ENCODE results near the gene ANKRD10.
"Not testable (repeated sequence)": the region's sequence is repeated elsewhere in the genome, so short reads cannot be mapped to it uniquely, and the experiment has no call there.

ANKRD10 gene

DNA sequence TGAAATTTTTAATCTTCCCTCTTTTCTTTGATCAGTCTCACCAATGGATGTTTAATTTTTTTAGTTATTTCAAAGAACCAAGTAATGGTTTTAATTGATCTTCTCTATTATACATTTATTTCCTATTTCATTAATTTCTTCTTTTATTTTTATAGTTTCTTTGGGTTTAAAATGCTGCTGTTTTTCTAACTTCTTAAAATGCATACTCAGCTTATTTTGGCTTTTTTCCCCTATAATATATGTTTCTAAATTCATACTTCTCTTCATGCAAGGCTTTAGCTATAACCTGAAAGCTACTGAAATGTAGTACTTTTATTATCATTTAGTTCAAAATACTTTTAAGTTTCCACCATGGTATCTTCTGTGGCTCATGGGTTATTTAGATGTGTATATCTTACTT is 53.9 kb downstream of the ANKRD10 start:
- no peak for DNase-seq

DNA sequence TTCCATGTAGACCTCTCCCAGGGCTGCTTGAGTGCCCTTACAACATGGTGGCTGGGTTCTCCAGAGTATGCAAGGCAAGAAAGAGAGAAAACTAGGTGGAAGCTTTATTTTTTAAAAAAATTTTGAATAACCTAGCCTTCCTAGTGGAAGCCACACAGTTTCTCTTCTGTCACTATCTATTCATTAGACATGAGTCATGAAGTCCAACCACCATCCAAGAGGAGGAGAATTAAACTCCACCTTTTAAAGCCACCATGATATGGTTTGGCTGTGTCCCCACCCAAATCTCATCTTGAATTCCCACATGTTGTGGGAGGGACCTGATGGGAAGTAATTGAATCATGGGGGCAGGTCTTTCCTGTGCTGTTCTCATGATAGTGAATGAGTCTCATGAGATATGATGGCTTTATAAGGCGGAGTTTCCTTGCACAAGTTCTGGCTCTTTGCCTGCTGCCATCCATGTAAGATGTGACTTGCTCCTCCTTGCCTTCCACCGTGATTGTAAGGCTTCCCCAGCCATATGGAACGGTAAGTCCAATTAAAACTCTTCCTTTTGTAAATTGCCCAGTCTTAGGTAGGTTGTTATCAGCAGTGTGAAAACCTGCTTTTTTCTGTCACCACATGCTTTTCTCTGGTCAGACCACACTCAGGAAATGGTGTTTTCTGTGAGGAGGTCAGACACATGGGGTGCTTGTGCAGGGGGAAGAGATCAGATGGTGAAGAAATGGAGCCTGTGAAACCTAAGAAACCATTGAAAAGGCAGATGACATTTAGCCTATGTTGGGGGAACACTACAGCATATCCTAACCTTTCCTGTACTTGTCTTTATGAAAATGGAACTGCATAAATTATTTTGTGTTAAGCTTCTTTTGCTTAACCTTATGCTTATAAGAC is 57.7 kb downstream of the ANKRD10 start:
- no peak for DNase-seq

DNA sequence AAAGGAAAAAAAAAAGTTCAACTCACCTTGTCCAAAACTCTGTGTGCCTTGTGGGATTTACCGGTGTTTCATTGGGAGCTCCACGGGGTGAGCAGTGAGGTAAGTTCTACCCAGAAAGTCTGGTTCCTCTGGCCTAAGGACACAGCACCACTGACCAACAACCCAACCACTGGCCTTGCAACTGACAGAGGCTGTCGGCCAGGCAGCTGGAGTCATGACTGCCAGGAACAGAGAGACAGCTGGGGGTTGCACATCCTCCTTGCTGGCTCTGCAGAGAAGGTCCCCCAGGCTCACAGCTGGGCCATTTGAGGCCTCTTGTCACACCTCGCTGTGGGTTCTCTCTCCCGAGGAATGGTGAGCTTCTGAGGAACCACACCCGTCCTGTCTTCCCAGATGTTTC is 59.5 kb downstream of the ANKRD10 start:
- no peak for DNase-seq

DNA sequence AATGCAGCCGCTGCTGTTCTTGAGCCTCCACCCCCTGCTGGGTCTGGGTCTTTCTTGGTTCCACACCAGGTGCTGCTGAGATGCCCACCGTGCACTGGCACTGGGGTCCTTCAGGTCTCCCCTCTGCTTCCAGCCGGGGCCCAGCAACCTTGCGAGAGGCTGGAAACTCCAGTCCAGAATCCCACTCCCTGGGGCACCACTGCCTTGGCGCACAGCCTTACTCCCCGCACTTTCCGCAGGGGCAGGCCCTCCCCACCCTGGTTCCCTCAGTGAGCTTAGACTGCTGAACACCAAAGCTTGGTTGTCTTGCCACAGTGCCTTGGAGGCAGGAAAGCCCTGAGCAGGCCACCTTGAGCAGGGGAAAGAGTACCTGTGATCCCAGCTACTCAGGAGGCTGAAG is 60.0 kb downstream of the ANKRD10 start:
- DNase-seq, result no peak

DNA sequence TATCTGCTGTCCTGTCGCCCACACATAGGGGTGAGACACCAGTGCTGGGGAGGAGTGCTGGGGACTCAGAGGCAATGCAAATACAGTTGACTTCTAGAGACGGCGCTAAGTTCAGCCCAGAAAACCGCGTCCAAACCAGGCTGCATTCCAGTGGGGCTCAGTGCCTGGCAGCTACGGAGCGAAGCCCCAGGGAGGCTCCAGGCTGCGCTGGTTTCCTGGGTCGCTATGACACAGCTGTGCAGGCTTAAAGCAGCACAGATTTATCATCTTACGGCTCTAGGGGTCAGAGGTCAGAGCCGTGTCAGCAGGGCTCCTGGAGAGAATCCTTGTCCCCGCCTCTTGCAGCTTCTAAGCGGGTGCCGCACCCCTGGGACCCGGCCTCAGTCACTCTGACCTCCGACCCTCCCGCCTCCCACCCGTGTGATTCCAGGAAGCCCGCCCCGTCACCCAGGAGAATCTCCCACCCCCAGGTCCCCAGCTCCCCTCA is 61.6 kb downstream of the ANKRD10 start:
- DNase-seq, result no peak

DNA sequence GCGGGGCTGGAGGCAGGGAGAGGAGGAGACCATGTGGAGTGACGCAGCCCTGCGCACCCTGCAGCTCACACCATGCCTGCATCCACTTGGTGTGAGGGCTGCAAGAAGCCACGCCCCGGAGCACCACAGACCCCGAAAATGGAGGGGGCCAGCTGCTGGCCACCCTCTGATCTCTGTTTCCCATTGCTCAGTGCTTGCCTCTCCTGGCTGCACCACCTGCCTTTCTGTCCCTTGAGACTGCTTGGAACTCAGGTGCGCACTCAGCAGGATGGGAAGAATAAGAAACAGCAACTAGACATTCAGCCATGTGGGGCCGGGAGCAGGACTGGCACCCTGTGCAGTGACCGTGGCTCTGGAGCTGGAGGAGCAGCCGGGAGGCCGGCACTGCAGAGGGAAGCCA is 64.0 kb downstream of the ANKRD10 start:
- no peak for DNase-seq

DNA sequence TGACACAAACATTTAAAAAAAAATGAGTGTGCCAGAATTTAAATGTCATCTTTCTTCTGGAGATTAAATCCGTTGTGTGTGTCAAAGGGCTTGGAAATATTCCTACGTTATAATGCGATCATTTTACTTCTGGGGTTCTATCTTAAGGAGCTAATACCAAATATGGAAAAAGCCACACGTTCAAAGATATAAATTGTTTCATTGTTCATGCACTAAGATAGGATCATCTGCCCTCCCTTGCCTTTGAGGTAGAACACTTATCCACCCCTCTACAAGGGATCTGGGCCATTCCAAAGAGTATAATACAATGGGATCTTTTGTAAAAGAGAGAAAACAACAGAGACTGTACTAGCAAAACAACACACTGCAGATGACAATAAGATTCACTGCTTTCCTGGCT is 64.9 kb downstream of the ANKRD10 start:
- no peak for DNase-seq

DNA sequence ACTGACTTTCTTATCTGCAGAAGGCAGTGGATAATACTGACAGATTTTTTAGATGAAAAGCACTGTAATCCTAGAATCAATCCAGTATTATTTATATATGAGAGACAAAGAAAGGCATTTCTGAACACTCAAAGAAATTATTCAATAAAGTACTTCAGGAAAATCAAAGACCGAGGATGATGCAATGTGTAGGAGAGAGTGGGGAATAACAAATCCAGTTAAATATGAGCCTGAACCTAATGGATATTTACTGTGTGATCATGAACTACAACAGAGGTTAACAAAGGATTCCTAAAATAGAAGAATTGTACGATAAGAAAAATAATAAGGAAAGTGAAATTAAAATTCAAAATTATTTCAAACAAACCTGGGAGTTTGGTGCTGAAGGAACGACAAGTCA is 69.3 kb downstream of the ANKRD10 start:
- DNase-seq, result no peak

DNA sequence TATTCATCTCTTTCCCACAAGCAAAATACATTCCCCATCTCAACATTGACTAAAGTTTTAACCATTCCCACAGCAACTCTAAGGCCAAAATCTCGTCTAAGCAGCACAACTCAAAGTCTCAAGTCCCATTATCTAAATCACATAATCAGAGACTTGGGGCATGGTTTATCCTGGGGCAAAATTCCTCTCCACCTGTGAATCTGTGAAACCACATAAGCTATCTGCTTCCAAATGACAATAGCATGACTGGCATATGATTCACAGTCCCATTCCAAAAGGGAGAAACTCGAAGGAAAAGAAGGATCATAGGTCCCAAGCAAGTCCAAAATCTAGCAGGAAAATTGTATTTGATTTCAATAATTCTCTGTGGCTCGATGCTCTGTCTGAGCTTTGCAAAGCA is 73.0 kb downstream of the ANKRD10 start:
- DNase-seq, result no peak

DNA sequence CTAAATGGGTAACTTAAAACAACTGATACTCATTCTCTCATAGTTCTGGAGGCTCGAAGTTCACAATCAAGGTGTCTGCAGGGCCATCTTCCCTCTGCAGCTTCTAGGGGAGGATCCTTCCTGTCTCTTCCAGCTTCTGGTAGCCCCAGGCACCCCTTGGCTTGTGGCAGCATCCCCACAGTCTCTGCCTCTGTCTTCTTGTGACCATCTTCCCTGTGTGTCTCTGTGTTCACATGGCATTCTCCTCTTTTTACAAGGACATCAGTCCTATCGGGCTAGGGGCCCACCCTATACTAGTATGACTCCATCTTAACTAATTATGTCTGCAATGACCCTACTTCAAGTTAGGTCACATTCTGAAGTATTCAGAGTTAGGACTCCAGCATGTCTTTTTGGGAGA is 73.5 kb downstream of the ANKRD10 start:
- DNase-seq, result no peak

DNA sequence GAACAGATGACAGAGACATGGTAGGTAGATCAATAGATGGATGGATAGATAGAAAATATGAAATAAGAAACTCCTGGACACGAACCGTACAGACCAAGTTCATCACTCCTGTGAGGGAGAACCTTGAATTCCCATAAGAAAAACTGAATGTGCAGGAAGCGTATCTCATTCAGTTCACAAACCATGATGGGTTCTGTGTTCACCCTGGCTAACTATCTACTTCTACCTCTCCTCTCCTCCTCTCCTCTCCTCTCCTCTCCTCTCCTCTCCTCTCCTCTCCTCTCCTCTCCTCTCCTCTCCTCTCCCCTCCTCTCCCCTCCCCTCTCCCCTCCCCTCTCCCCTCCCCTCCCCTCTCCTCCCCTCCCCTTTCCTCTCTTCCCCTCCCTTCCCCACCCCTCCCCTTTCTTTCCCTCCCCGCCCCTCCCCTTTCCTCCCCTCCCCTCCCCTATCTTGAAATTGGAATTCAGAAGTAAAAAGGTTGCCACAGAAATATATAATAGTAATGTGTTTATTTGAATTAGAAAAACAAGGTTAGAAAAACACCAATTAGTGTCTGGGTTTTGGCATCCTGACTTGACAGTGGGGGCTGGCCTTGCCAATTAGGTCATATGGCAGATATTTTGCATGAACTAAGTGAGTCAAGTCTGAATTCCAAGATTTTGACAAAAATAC is 75.9 kb downstream of the ANKRD10 start:
- no peak for DNase-seq

DNA sequence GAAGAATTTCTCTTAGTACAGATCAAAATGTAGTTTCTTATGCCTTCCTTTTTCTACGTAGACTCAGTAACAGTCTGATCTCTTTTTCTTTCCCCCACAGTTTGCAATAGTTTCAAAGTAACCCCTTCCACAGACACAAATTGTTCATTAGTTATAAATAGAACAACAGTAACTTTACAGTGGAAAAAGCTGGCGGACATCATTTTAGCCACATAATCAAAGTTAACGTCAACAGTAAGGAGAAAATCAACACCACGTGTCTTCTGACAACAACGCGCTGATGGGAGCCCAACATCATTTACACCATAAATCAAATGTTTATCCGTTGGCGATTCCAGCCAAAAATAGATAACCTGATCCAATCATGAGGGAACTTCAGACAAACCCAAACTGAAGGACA is 76.8 kb downstream of the ANKRD10 start:
- DNase-seq, result no peak

DNA sequence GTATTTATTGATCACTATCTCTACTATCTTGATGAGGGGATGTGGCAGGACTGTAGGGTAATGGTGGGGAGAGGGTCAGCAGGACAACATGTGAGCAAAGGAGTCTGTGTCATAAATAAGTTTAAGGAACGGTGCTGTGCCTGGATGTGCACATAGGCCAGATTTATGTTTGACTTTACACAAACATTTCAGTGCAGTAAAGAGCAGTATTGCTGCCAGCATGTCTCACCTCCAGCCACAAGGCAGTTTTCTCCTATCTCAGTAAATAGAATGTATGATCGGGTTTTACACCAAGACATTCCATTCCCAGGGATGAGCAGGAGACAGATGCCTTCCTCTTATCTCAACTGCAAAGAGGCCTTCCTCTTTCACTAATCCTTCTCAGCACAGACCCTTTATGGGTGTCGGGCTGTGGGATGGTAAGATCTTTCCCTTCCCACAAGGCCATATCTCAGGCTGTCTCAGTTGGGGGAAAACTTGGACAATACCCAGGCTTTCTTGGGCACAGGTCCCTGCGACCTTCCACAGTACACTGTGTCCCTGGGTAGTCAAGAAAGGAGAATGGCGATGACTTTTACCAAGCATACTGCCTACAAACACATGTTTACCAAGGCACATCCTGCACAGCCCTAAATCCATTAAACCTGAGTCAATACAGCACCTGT is 77.3 kb downstream of the ANKRD10 start:
- DNase-seq, result not testable (repeated sequence)

DNA sequence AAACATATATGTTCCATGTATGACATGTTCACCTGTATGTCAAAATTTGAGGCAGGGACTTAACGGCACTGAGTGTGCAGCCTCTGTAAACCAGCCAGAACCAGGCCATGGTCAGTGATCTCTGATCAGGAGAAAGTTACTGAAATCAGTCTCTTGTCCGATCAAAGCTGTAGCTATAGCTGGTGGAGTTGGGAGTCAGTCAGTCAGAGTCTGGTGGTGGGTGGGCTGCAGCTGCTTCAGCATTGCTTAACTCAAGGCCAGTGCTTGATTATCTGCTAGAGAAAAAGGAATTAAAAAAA is 78.3 kb downstream of the ANKRD10 start:
- no peak for DNase-seq

DNA sequence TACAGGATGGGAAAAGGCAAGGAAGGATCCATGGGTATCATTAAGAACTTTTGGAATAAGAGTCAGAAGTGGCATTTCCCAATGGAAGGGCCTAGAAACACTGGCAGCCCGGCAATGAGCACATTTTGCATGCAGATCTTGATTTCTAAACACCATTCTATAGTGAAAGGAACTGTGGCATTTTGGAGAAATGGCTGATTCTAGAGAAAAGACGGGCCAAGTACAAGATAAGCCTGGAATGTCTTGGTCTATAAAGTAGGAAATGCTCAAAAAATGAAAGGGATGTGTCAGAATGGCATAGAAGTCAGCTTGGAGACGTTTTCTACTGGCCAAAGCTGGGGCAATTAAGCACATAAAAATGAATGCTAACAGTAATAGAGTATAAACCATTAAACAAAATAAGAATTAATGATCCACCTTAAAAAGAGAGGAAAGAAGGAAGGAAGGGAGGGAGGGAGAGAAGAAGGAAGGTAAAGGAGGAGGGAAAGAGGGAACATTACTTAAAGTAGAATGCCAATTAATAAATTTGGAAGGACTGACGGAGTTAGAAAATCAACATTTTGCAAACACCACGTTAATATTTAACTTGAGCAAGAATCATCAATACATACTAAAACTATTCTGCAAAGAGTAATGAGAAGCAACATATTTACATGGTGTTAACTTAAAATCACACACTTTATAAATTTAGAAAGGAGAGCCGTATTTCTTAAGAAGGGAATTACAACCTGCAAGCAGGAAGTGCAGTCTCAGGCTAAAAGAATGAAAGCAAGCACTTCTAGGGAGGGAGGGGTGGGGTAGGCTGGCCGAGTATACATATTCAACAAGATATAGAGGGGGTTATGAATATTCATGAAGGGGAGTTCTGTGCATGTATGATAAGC is 78.9 kb downstream of the ANKRD10 start:
- DNase-seq, result no peak

DNA sequence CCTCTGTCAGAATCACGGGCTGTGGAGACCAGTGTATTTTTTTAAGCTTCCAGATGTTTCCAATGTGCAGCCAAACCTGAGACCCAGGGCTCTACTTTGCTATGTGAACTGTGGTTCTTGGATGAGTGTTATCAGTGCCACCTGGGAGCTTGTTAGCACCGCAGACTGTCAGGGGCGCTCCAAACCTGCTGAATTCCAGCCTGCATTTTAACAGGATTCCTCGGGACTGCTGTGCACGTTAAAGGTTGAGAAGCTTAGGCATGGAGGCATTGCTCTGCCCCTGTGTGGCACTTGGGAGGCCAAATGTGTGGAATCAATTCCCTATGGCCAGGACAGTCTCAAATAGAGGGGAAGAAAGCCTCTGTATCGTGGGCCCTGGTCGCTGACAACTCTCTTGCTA is 80.3 kb downstream of the ANKRD10 start:
- no peak for DNase-seq

DNA sequence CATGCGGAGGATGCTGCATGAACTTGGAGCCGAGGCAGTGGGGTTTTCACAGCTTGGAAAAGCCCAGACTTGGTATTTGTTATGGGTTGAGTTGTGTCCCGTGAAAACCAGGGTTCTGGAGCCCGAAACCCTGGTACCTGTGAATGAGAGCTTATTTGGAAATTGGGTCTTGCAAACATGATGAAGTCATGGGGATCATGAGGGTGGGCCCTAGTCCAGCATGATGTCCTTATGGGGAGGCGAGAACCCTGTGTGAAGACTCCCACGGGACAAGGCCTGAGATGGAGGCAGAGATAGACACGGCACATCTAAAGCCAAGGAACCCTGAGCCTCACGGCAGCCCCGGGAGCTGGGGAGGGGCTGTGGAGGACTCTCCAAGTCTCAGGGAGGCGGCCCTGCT is 82.3 kb downstream of the ANKRD10 start:
- no peak for DNase-seq

DNA sequence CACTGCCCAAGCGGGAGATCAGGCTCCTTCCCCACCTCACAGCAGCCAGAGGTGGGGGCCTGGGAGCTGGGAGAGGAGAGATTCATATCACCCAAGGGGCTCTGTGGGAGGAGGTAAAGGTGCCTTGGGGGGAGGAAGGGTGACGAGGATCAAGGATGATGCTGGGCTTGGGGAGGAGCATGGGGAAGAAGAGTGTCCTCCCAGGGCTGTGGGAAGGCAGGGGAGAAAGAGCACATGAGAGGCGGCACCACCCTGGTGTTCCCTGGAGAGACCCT is 82.7 kb downstream of the ANKRD10 start:
- DNase-seq, result no peak

DNA sequence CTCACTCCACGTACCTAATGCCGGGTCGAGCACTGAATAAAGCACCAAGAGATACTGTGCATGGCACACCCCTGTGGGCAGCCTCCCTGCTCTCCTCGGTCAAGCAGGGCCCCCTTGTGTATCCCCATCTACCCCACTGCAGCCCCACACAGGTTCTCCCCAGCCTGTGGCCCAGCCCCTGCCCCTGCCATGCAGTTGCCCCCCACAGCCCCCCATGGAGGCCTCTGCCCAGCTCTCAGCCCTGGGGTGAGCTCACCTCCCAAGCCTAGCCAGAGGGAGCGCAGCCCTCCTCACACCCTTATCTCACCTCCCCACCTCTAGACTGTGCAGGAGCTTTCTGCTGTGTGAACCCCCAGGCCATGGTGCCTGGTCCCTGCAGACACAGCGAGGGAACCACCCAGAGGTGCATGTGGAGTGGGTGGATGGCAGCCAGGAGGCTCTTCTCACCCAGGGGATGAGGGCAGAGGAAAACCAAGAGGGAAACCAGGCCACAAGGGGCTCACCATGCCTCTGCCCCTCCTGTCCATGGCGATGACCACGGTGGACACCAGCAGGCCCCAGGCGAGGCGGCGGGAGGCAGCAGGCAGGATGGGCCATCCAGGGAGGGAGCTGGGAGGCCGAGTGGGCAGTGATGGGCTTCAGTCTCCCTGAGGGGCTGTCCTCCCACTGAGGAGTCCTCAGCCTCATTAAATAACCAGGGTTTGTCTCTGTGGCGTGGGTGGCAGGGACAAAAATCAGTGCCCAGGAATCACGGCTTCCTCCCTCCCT is 83.2 kb downstream of the ANKRD10 start:
- no peak for DNase-seq

DNA sequence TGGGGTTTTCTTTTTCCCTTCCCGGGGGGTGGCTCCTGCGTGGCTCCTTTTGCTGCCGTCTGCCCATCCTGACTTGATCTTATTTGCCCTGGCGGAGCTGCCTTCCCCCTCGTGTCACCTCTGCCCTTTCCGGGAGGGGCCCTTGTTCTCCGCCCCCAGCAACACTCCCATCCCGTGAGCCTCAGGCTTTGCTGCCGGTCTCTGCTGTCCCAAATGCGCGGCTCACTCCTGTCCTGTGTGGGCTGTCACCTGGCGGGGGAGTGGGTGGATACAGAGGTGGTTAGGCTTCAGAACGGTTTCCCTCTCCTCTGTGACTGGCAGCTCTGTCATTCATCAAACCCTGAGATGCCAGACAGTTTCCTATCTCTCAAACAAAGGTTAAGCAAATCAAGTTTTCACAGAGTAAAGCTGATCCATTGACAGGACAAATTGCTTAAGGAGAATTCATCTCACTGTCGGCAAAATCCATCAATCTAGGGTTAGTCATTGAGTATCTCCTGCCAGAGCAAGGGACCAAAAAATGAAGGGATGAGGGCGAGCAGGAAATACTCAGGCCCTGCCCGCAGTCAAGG is 84.0 kb downstream of the ANKRD10 start:
- no peak for DNase-seq

DNA sequence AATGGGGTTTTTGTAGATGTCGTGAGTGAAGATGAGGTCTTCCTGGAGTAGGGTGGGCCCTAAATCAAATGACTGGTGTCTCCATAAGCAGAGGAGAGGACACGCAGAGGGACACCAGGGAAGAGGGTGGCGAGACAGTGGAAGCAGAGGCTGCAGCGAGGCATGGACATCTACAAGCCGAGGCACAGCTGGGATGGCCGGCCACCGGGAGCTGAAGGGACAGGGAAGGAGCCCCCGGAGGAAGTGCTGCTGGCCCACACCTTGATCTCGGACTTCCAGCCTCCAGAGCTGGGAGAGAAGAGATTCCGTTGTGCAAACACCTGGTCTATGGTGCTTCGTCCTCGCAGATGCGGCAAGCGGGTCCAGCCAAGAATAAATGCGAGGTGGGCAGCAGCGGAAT is 84.5 kb downstream of the ANKRD10 start:
- no peak for DNase-seq

DNA sequence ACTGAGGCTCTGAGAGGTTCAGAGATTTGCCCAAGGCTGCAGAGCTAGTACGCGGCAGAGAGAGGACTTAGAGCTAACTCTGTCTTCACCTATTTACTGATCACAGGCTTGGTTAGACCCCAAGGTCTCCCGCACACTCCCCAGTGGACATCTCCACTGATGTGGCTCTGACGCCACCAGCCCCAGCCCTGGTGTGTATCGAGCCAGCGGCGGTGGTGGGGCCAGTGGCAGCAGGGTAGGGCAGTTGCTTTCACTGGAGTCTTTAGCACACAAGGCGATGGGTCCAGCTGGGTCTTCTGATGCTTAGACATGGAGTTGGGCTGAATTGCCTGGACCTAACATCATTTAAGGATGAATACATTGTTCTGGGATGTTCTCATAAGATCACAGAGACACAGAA is 85.4 kb downstream of the ANKRD10 start:
- DNase-seq, result no peak

Measured in NCI-H1105 treated with DMSO at 0.1 percent for 48 hours (cell line).